HepG2 (cell line): ENCODE data around the gene CNTD1. TPM values are rescaled to one million over a fixed set of nuclear protein-coding genes. Genes with fewer than 3 reads are reported as not detected.

Experiments
- ATF3 ChIP-seq: sonication (generic); formaldehyde crosslinking; IDR thresholded peaks from 2 replicates; pipeline ENCODE4 v1.4.0; 2020; ENCODE audit warnings: missing genetic modification reagents
- MAX ChIP-seq: IDR thresholded peaks from 2 replicates; pipeline ENCODE4 v1.6.1; 2012; ENCODE audit warnings: inconsistent platforms
- POGK ChIP-seq: sonication (generic); formaldehyde crosslinking; conservative IDR thresholded peaks from 2 replicates; pipeline ENCODE4 v1.8.0; 2022; ENCODE audit warnings: mild to moderate bottlenecking, moderate library complexity, missing genetic modification reagents
- USF2 ChIP-seq, 2 experiments: sonication (generic) in 1 of 2; formaldehyde crosslinking in 1 of 2; IDR thresholded peaks; 2 replicates each; pipeline versions ENCODE4 v1.5.1 to v1.6.1; 2011 to 2020; ENCODE audit warnings: borderline replicate concordance in 1 of 2, low read depth in 1 of 2, low read length in 1 of 2, mild to moderate bottlenecking in 1 of 2, missing genetic modification reagents in 1 of 2, moderate library complexity in 1 of 2
- ZFP37 ChIP-seq: sonication (generic); formaldehyde crosslinking; IDR thresholded peaks from 2 replicates; pipeline ENCODE4 v1.4.0; 2020; ENCODE audit warnings: missing genetic modification reagents, borderline replicate concordance
- ZNF251 ChIP-seq: sonication (generic); formaldehyde crosslinking; IDR thresholded peaks from 2 replicates; pipeline ENCODE4 v1.9.0; 2021; ENCODE audit warnings: mild to moderate bottlenecking, missing genetic modification reagents
- polyA plus RNA-seq, 8 experiments: library from polyadenylated mRNA; depleted of rRNA in 3 of 8; stranded (reverse) in 7 of 8; unstranded in 1 of 8; fragments of >200 nt; fragmentation: Illumina TruSeq in 4 of 8; extraction: Trizol in 4 of 8; gene quantifications; 2 replicates each; pipeline versions ENCODE4 v1.2.1 to v1.2.3, GENCODE V29; 2011 to 2016; ENCODE audit warnings: low read depth in 4 of 8, missing spikeins in 1 of 8, mixed read lengths in 1 of 8; ENCODE audit not compliant: insufficient read depth in 1 of 8
- total RNA-seq, 5 experiments: library from RNA; depleted of rRNA; stranded (reverse); fragments of >200 nt; fragmentation: Illumina TruSeq; extraction: Trizol; gene quantifications; 2 replicates each; pipeline ENCODE4 v1.2.3, GENCODE V29; 2016; ENCODE audit warnings: low read depth in 1 of 5

CNTD1 gene
- total and polyA plus RNA-seq, 2 of the 13 experiments (the other 11 are each of a cell fraction or from before 2014, with no cell fraction given), result 0.11 to 0.15 TPM

- TF ChIP-seq USF2 (IDR thresholded peaks at IDR 0.05; ENCODE audit: low read depth, low read length), result no peak
- no peak for TF ChIP-seq USF2 (CRISPR knock-in tag; IDR thresholded peaks at IDR 0.05; ENCODE audit: borderline replicate concordance)
- no peak for TF ChIP-seq MAX
- no peak for TF ChIP-seq ATF3 (CRISPR knock-in tag)
- TF ChIP-seq ZNF251, result no peak
- no peak for TF ChIP-seq ZFP37 (CRISPR knock-in tag)
- no peak for TF ChIP-seq POGK
These were observed 19.7 kb downstream of the CNTD1 start (continued) for GRCh38 chr17:42818379-42818778.
